Brain microvascular endothelial cell (primary cell): ENCODE data around the gene KLHL6.
"Not testable (repeated sequence)": the region's sequence is repeated elsewhere in the genome, so short reads cannot be mapped to it uniquely, and the experiment has no call there.

Experiments used
- DNase-seq: peaks from one replicate; pipeline ENCODE4 v3.0.0-alpha.2; 2020
- H3K27ac ChIP-seq: fragments of 250-450 bp; sonication (Bioruptor Pico); 2 replicates; pipeline ENCODE4 v1.5.1; 2020; ENCODE audit warnings: mild to moderate bottlenecking, moderate library complexity
- H3K27me3 ChIP-seq: fragments of 250-450 bp; sonication (Bioruptor Pico); replicated peaks from 2 replicates; pipeline ENCODE4 v1.5.1; 2020; ENCODE audit warnings: mild to moderate bottlenecking
- H3K36me3 ChIP-seq: fragments of 250-450 bp; sonication (Bioruptor Pico); replicated peaks from 2 replicates; pipeline ENCODE4 v1.5.1; 2020; ENCODE audit warnings: mild to moderate bottlenecking
- H3K4me3 ChIP-seq: 2 replicates; pipeline ENCODE4 v1.5.1; 2011; ENCODE audit warnings: low read depth, mild to moderate bottlenecking, control low read depth, low read length, moderate library complexity
- in situ Hi-C: cut with HindIII; loops from 2 replicates; pipeline ENCODE4 v1.10.0; 2017; ENCODE audit warnings: low sequenced_read_pairs, low pct_ligation_motif_present
- TF ChIP-seq, protein P1 (sequence below): IDR thresholded peaks from 2 replicates; pipeline ENCODE4 v1.5.1; 2011; ENCODE audit warnings: low read depth, mild to moderate bottlenecking, moderate library complexity, low read length, control low read depth, inconsistent platforms; ENCODE audit errors: missing control alignments

The KLHL6 gene

DNA sequence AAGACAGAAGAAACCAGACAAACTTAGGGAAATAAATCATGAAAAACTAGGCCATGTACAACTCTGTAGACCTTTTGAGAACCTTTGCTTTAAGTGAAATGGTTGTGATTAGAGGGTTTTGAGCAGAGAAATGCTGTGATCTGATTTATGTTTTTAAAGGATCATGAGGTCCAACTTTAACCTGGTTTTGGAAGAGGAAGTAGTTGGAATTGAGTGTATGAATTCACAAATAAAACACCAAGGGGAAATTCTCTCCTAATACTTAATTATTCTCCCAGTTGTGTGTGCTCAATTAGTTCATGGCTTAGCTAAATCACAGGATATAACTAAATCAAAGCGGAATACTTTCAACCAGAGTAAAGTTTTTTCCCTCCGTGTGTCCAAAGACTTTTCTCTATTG is 81.5 kb downstream of the KLHL6 start:
- H3K27ac ChIP-seq = no peak overlapping the region
- H3K27me3 ChIP-seq = no peaks in the 10 kb centered on the region
- no peaks in the 10 kb centered on the region for H3K36me3 ChIP-seq
- DNase-seq = no peak
- in situ Hi-C loops = no loop called here
- H3K4me3 ChIP-seq = no peak overlapping the region
- TF ChIP-seq, protein P1, sequence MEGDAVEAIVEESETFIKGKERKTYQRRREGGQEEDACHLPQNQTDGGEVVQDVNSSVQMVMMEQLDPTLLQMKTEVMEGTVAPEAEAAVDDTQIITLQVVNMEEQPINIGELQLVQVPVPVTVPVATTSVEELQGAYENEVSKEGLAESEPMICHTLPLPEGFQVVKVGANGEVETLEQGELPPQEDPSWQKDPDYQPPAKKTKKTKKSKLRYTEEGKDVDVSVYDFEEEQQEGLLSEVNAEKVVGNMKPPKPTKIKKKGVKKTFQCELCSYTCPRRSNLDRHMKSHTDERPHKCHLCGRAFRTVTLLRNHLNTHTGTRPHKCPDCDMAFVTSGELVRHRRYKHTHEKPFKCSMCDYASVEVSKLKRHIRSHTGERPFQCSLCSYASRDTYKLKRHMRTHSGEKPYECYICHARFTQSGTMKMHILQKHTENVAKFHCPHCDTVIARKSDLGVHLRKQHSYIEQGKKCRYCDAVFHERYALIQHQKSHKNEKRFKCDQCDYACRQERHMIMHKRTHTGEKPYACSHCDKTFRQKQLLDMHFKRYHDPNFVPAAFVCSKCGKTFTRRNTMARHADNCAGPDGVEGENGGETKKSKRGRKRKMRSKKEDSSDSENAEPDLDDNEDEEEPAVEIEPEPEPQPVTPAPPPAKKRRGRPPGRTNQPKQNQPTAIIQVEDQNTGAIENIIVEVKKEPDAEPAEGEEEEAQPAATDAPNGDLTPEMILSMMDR = no peak

DNA sequence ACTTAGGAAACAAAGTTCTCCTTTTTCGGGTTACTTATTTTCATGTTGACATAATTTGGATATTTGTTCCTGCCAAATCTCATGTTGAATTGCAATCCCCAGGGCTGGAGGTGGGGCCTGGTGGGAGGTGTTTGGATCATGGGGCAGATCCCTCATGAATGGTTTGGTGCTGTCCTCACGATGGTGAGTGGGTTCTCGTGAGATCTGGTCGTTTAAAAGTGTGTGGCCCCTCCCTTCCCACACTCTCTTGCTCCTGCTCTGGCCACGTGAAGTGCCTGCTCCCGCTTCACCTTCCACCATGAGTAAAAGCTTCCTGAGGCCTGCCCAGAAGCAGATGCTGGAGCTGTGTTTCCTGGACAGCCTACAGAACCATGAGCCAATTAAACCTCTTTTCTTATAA is 83.4 kb downstream of the KLHL6 start:
- in situ Hi-C loops = no loop called here
- DNase-seq = no peak
- no peaks in the 10 kb centered on the region for H3K27me3 ChIP-seq

GRCh38 chr3:183468424-183468823 is 87.1 kb downstream of the KLHL6 start:
- Histone ChIP-seq H3K27ac (no peak overlapping the region), H3K27me3 (no peaks in the 10 kb centered on the region), H3K36me3 (no peaks in the 10 kb centered on the region), H3K4me3 (no peak overlapping the region)
- in situ Hi-C loops = no loop called here
- no peak for DNase-seq
- TF ChIP-seq, protein P1 = no peak

More for the DNA sequence above, 83.4 kb downstream of the KLHL6 start:
- H3K27ac ChIP-seq = no peak overlapping the region
- TF ChIP-seq, protein P1 = no peak
- no peaks in the 10 kb centered on the region for H3K36me3 ChIP-seq
- no peak overlapping the region for H3K4me3 ChIP-seq

DNA sequence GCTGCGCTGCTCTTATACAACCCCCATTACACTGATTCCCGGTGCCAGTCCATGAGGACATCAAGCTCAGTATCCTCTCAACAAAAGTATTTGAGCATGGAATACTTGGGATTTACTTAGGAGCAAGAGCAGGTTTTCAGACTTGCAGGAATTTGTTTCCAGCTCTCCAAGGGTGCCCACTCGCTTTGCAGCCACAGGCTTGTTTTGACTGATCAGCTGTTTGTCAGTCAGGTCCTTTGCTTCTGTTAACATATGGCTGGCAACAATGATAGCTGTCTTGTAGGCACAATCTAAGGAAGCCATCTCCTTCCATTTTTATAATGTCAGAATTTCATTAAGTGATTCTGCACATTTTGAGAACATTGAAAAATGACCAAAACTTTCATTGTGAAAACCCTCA is 88.9 kb downstream of the KLHL6 start:
- Histone ChIP-seq H3K27me3 (no peaks in the 10 kb centered on the region), H3K4me3 (no peak overlapping the region), H3K36me3 (no peaks in the 10 kb centered on the region), H3K27ac (no peak overlapping the region)
- no peak for DNase-seq
- TF ChIP-seq, protein P1 = no peak
- in situ Hi-C loops = no loop called here

GRCh38 chr3:183465710-183466109 is 89.8 kb downstream of the KLHL6 start:
- H3K27ac ChIP-seq, H3K27me3 ChIP-seq, DNase-seq, H3K4me3 ChIP-seq, H3K36me3 ChIP-seq, in situ Hi-C loops: not testable (repeated sequence)

DNA sequence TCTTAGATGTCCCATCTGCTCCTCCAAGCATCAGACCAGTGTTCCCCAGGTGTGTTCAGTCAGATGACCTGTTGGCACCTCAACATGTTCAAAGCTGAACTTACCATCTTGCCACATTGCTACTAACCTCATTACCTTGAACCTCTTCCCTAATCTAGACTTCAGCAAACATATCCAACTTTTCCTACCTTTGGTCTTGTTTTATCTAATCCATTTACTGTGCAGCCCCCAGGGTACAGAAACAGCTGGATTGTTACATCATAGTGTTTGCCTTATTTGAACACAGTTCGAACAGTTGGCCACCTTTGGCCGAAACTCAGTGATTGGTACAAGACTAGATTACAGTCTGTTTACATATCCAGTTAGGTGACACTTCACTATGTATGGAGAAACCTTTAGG is 91.0 kb downstream of the KLHL6 start:
- in situ Hi-C loops = no loop called here
- TF ChIP-seq, protein P1 = no peak

More for the DNA sequence above, 91.0 kb downstream of the KLHL6 start:
- H3K27me3 ChIP-seq = no peaks in the 10 kb centered on the region
- H3K36me3 ChIP-seq = no peaks in the 10 kb centered on the region
- no peak overlapping the region for H3K27ac ChIP-seq
- no peak for DNase-seq
- no peak overlapping the region for H3K4me3 ChIP-seq
